H1 (cell line): ENCODE results near the gene ERLEC1. TPM values are rescaled to one million over a fixed set of nuclear protein-coding genes. Genes with fewer than 3 reads are reported as not detected.

Experiments used
- CTCF ChIA-PET: fragments of 300-600 bp; sonication (Branson Sonifier 250); formaldehyde crosslinking; loops from one replicate; lab custom pipeline; 2021; ENCODE audit not compliant: partially characterized antibody; lab: Charles Lee
- POLR2A ChIA-PET: fragments of 300-600 bp; sonication (Branson Sonifier 250); formaldehyde crosslinking; loops from one replicate; lab custom pipeline; 2021; ENCODE audit warnings: inconsistent platforms; ENCODE audit not compliant: partially characterized antibody; lab: Charles Lee
- DNase-seq, 2 experiments: peaks; one replicate each; pipeline versions ENCODE4 v3.0.0 to v3.0.0-alpha.2; 2010 to 2022; ENCODE audit warnings: low spot score in 2 of 2, low read depth in 1 of 2, mixed read lengths in 1 of 2
- FAIRE-seq: peaks from 2 replicates; lab custom pipeline; 2011; peaks lifted over from hg19 to GRCh38; lab: Jason Lieb, UNC
- H2AFZ ChIP-seq: 2 replicates; pipeline ENCODE4 v1.8.1; 2012; ENCODE audit warnings: low read length, inconsistent platforms
- H2AK5ac ChIP-seq: 2 replicates; pipeline ENCODE4 v1.6.1; 2013; ENCODE audit warnings: low read depth, low read length
- H2BK120ac ChIP-seq: replicated peaks from 2 replicates; pipeline ENCODE3; 2013; ENCODE audit warnings: low read depth, low read length, inconsistent platforms
- H2BK12ac ChIP-seq: 2 replicates; pipeline ENCODE4 v1.6.1; 2013; ENCODE audit warnings: low read depth, low read length
- H2BK15ac ChIP-seq: 2 replicates; pipeline ENCODE4 v1.6.1; 2013; ENCODE audit warnings: low read length
- H2BK20ac ChIP-seq: 2 replicates; pipeline ENCODE4 v1.6.1; 2013; ENCODE audit warnings: low read length
- H2BK5ac ChIP-seq: 2 replicates; pipeline ENCODE4 v1.6.1; 2013; ENCODE audit warnings: low read depth, low read length
- H3K14ac ChIP-seq: 2 replicates; pipeline ENCODE4 v1.6.1; 2013; ENCODE audit warnings: inconsistent platforms; ENCODE audit not compliant: insufficient read length
- H3K18ac ChIP-seq: 2 replicates; pipeline ENCODE4 v1.6.1; 2013; ENCODE audit warnings: low read length; ENCODE audit errors: extremely low read depth
- H3K23ac ChIP-seq: 2 replicates; pipeline ENCODE4 v1.6.1; 2013; ENCODE audit warnings: inconsistent platforms; ENCODE audit not compliant: insufficient read length
- H3K23me2 ChIP-seq: 2 replicates; pipeline ENCODE4 v1.6.1; 2013; ENCODE audit warnings: low read depth, low read length
- H3K27ac ChIP-seq: 2 replicates; pipeline ENCODE4 v1.6.1; 2011; ENCODE audit warnings: low read depth, low read length, inconsistent platforms
- H3K27me3 ChIP-seq, 4 experiments: replicated peaks in 1 of 4; 1 replicate in 1 of 4; 2 replicates in 3 of 4; pipeline versions ENCODE4 v1.6.1 to v1.8.1; 2011 to 2013; ENCODE audit warnings: low read length in 3 of 4, mild to moderate bottlenecking in 3 of 4, inconsistent platforms in 2 of 4, mixed read lengths in 2 of 4, moderate library complexity in 1 of 4; ENCODE audit not compliant: control insufficient read depth in 3 of 4, insufficient read depth in 3 of 4; ENCODE audit errors: extremely low read depth in 1 of 4
- H3K36me3 ChIP-seq, 4 experiments: 2 replicates each; pipeline versions ENCODE4 v1.6.1 to v1.8.1; 2011 to 2013; ENCODE audit warnings: mild to moderate bottlenecking in 4 of 4, low read length in 3 of 4, moderate library complexity in 2 of 4, control low read depth in 1 of 4, inconsistent platforms in 1 of 4; ENCODE audit not compliant: insufficient read depth in 4 of 4, control insufficient read depth in 2 of 4
- H3K4ac ChIP-seq: replicated peaks from 2 replicates; pipeline ENCODE3; 2013; ENCODE audit warnings: low read length, low read depth, mixed read lengths, inconsistent platforms; ENCODE audit not compliant: insufficient read length
- H3K4me1 ChIP-seq, 4 experiments: replicated peaks in 1 of 4; 1 replicate in 1 of 4; 2 replicates in 3 of 4; pipeline versions ENCODE4 v1.6.1 to v1.8.1; 2011 to 2013; ENCODE audit warnings: low read length in 3 of 4, inconsistent platforms in 2 of 4, mixed read lengths in 1 of 4; ENCODE audit not compliant: insufficient read depth in 4 of 4, control insufficient read depth in 3 of 4
- H3K4me2 ChIP-seq, 2 experiments: 2 replicates each; pipeline versions ENCODE4 v1.6.1 to v1.8.1; 2011 to 2013; ENCODE audit warnings: low read depth in 2 of 2, low read length in 2 of 2, control low read depth in 1 of 2, inconsistent platforms in 1 of 2, mild to moderate bottlenecking in 1 of 2; ENCODE audit not compliant: insufficient read depth in 1 of 2
- H3K4me3 ChIP-seq, 4 experiments: fragments of 200-600, 300-600 bp in 1 of 4; sonication (generic), shearing (Covaris generic), sonication (Bioruptor Twin) in 1 of 4; 2 replicates each; pipeline versions ENCODE4 v1.5.1 to v1.8.1; 2011 to 2016; ENCODE audit warnings: low read length in 4 of 4, low read depth in 3 of 4, control low read depth in 2 of 4, inconsistent platforms in 2 of 4, mild to moderate bottlenecking in 2 of 4, mixed read lengths in 1 of 4, moderate library complexity in 1 of 4; ENCODE audit not compliant: insufficient read depth in 2 of 4; ENCODE audit errors: extremely low read depth in 1 of 4
- H3K56ac ChIP-seq: replicated peaks from 2 replicates; pipeline ENCODE3; 2013; ENCODE audit warnings: low read depth, mild to moderate bottlenecking, mixed read lengths, low read length, inconsistent platforms; ENCODE audit not compliant: insufficient read length
- H3K79me1 ChIP-seq: 2 replicates; pipeline ENCODE4 v1.6.1; 2013; ENCODE audit warnings: low read depth, low read length, control low read depth
- H3K79me2 ChIP-seq, 2 experiments: 2 replicates each; pipeline versions ENCODE4 v1.6.1 to v1.8.1; 2012 to 2013; ENCODE audit warnings: low read length in 2 of 2, mild to moderate bottlenecking in 2 of 2, inconsistent platforms in 1 of 2; ENCODE audit not compliant: insufficient read depth in 2 of 2, control insufficient read depth in 1 of 2
- H3K9ac ChIP-seq, 4 experiments: replicated peaks in 1 of 4; 1 replicate in 1 of 4; 2 replicates in 3 of 4; pipeline versions ENCODE4 v1.6.1 to v1.8.1; 2011 to 2013; ENCODE audit warnings: low read depth in 3 of 4, low read length in 3 of 4, control low read depth in 2 of 4, mild to moderate bottlenecking in 2 of 4, moderate library complexity in 2 of 4, inconsistent platforms in 1 of 4; ENCODE audit errors: extremely low read depth in 1 of 4
- H3K9me3 ChIP-seq, 2 experiments: 2 replicates each; pipeline versions ENCODE4 v1.6.1 to v1.8.1; 2012 to 2013; ENCODE audit warnings: mild to moderate bottlenecking in 2 of 2, moderate library complexity in 2 of 2, control low read depth in 1 of 2, inconsistent platforms in 1 of 2, low read depth in 1 of 2, low read length in 1 of 2, mixed read lengths in 1 of 2; ENCODE audit not compliant: insufficient read depth in 2 of 2
- H4K20me1 ChIP-seq, 2 experiments: replicated peaks in 1 of 2; 2 replicates each; pipeline versions ENCODE3 to v1.8.1; 2011 to 2013; ENCODE audit warnings: inconsistent platforms in 2 of 2, low read length in 2 of 2, mild to moderate bottlenecking in 1 of 2; ENCODE audit not compliant: insufficient read depth in 2 of 2, control insufficient read depth in 1 of 2
- H4K5ac ChIP-seq: 2 replicates; pipeline ENCODE4 v1.6.1; 2013; ENCODE audit warnings: low read length, low read depth, mixed read lengths, inconsistent platforms; ENCODE audit not compliant: insufficient read length
- H4K8ac ChIP-seq: 2 replicates; pipeline ENCODE4 v1.8.0; 2013; ENCODE audit warnings: mild to moderate bottlenecking, moderate library complexity, low read length, inconsistent platforms; ENCODE audit not compliant: insufficient read depth; ENCODE audit errors: extremely low read depth
- H4K91ac ChIP-seq: replicated peaks from 2 replicates; pipeline ENCODE3; 2013; ENCODE audit warnings: low read length, mixed read lengths, inconsistent platforms; ENCODE audit not compliant: insufficient read length
- CHD2 ChIP-seq: IDR thresholded peaks from 2 replicates; pipeline ENCODE4 v1.6.1; 2012; ENCODE audit warnings: low read length, improper control_type of control experiment
- FOSL1 ChIP-seq: IDR thresholded peaks from 2 replicates; pipeline ENCODE4 v1.6.1; 2011; ENCODE audit warnings: mild to moderate bottlenecking, low read depth, low read length, moderate library complexity; ENCODE audit not compliant: insufficient read depth
- POLR2A ChIP-seq, 2 experiments: IDR thresholded peaks; 1 replicate in 1 of 2; 2 replicates in 1 of 2; pipeline ENCODE4 v1.6.1; 2011; ENCODE audit warnings: low read depth in 2 of 2, low read length in 2 of 2, mild to moderate bottlenecking in 2 of 2; ENCODE audit errors: control extremely low read depth in 1 of 2
- POU5F1 ChIP-seq: IDR thresholded peaks from 2 replicates; pipeline ENCODE4 v1.6.1; 2011; ENCODE audit warnings: low read depth, mild to moderate bottlenecking, low read length, moderate library complexity
- RAD21 ChIP-seq, 2 experiments: IDR thresholded peaks in 1 of 2; conservative IDR thresholded peaks in 1 of 2; 2 replicates each; pipeline ENCODE4 v1.6.1; 2011; ENCODE audit warnings: low read depth in 2 of 2, low read length in 2 of 2, improper control_type of control experiment in 1 of 2, inconsistent platforms in 1 of 2, mild to moderate bottlenecking in 1 of 2, moderate library complexity in 1 of 2
- TBP ChIP-seq: IDR thresholded peaks from 2 replicates; pipeline ENCODE4 v1.6.1; 2011; ENCODE audit warnings: low read depth, low read length, improper control_type of control experiment
- polyA plus RNA-seq, 7 experiments: library from polyadenylated mRNA; depleted of rRNA in 3 of 7; stranded (reverse) in 5 of 7; unstranded in 2 of 7; fragments of >200 nt in 5 of 7; fragments of 200-250 nt in 2 of 7; gene quantifications; 1 replicate in 5 of 7; 2 replicates in 1 of 7; 4 replicates in 1 of 7; pipeline versions ENCODE4 v1.2.1 to v1.2.3, GENCODE V29; 2011 to 2013; ENCODE audit warnings: missing spikeins in 2 of 7, mixed read lengths in 2 of 7
- total RNA-seq: library from RNA; stranded (reverse); fragmentation: NEBNext Ultra II Directional; extraction: Animal tissue kit (Norgen Biotek cat#: 25700); gene quantifications from 2 replicates; pipeline ENCODE4 v1.2.1, GENCODE V29; 2021

Gene ERLEC1
- total and polyA plus RNA-seq, 2 of the 8 experiments (the other 6 are each of a cell fraction or from before 2014, with no cell fraction given): 12.9 to 26.7 TPM

- no peak overlapping the region for H4K5ac ChIP-seq
- CTCF ChIA-PET: no interaction called here
- FAIRE-seq (no peak), DNase-seq (no peak)
- no peak overlapping the region for H2BK12ac ChIP-seq
- no peaks in the 10 kb centered on the region for H3K79me1 ChIP-seq
- no peak overlapping the region for H2AFZ ChIP-seq
- H3K27ac ChIP-seq: no peak overlapping the region
- H3K27me3 ChIP-seq: no peaks in the 10 kb centered on the region
- H3K56ac ChIP-seq: no peak overlapping the region
- no peak overlapping the region for H4K8ac ChIP-seq
- H4K20me1 ChIP-seq: no peaks in the 10 kb centered on the region
- POLR2A ChIA-PET: interaction anchor here (0.7 kb wide), 1 partner anchor 14 kb away, joined by 3 read pairs; no protein-coding TSS in a partner anchor
- H3K23ac ChIP-seq: no peak overlapping the region
- H2BK120ac ChIP-seq: no peak overlapping the region
- no peak overlapping the region for H3K9ac ChIP-seq
- H3K4me2 ChIP-seq: no peak overlapping the region
- H2BK5ac ChIP-seq: no peak overlapping the region
- H3K36me3 ChIP-seq: peaks cover 0 to 8% (median 3%) of the 10 kb centered on the region in 4 experiments; a peak in 4 of 8 replicates
- H3K4me3 ChIP-seq: no peak overlapping the region
- no peaks in the 10 kb centered on the region for H3K4me1 ChIP-seq
- H2BK15ac ChIP-seq: no peak overlapping the region
- H2BK20ac ChIP-seq: no peak overlapping the region
- H3K4ac ChIP-seq: no peak overlapping the region
- no peaks in the 10 kb centered on the region for H3K23me2 ChIP-seq
- no peak for TF ChIP-seq TBP
- no peak for TF ChIP-seq POU5F1
- no peak for TF ChIP-seq FOSL1
- no peak for TF ChIP-seq RAD21 (IDR thresholded peaks at IDR 0.05 in 1 of 2, conservative IDR thresholded peaks at IDR 0.05 in 1 of 2; ENCODE audit: low read depth in 2 of 2, low read length in 2 of 2)
- no peak for TF ChIP-seq CHD2
- TF ChIP-seq POLR2A (IDR thresholded peaks at IDR 0.05; ENCODE audit: control extremely low read depth in 1 of 2, low read depth in 2 of 2, low read length in 2 of 2): no peak
- H3K9me3 ChIP-seq: no peaks in the 10 kb centered on the region
- no peak overlapping the region for H3K14ac ChIP-seq
- H3K18ac ChIP-seq: no peak overlapping the region
- H4K91ac ChIP-seq: no peak overlapping the region
- no peaks in the 10 kb centered on the region for H3K79me2 ChIP-seq
- H2AK5ac ChIP-seq: no peak overlapping the region
These were observed 33.8 kb upstream of the ERLEC1 start for GRCh38 chr2:53753041-53753440.
